HFFc6 (cell line): ENCODE data around the gene DDOST. TPM values are rescaled to one million over a fixed set of nuclear protein-coding genes. Genes with fewer than 3 reads are reported as not detected.

Experiments used
- DNase-seq: peaks from one replicate; pipeline ENCODE4 v3.0.0-alpha.2; 2018
- H3K27ac Mint-ChIP-seq: 2 replicates; pipeline ENCODE4 v1.8.0; 2020; ENCODE audit warnings: mild to moderate bottlenecking, mixed read lengths
- H3K27me3 Mint-ChIP-seq: 2 replicates; pipeline ENCODE4 v1.8.0; 2021; ENCODE audit warnings: mild to moderate bottlenecking, moderate library complexity, mixed read lengths; ENCODE audit not compliant: insufficient read depth
- H3K36me3 Mint-ChIP-seq: 2 replicates; pipeline ENCODE4 v1.8.0; 2021; ENCODE audit warnings: low read depth, mixed read lengths
- H3K4me1 Mint-ChIP-seq: 2 replicates; pipeline ENCODE4 v1.8.0; 2020; ENCODE audit warnings: low read depth, mixed read lengths
- H3K4me3 Mint-ChIP-seq: 2 replicates; pipeline ENCODE4 v1.8.0; 2020; ENCODE audit warnings: mild to moderate bottlenecking, moderate library complexity, mixed read lengths
- H3K9me3 Mint-ChIP-seq: 2 replicates; pipeline ENCODE4 v1.8.0; 2020; ENCODE audit warnings: mild to moderate bottlenecking, mixed read lengths
- CTCF ChIP-seq: fragments of 200-600 bp; sonication (generic); IDR thresholded peaks from 2 replicates; pipeline ENCODE4 v1.5.0; 2021; ENCODE audit warnings: antibody characterized with exemption, mild to moderate bottlenecking
- total RNA-seq, 6 experiments: library from RNA; stranded (reverse); fragmentation: NEBNext Ultra II Directional; extraction: Animal tissue kit (Norgen Biotek cat#: 25700); gene quantifications; 2 replicates in 1 of 6; 3 replicates in 5 of 6; pipeline ENCODE4 v1.2.3, GENCODE V29; 2021

The DDOST gene
- total RNA-seq, 6 experiments from 2014 or later: 266 to 291 (median 281) TPM

GRCh38 chr1:20702416-20702815, 41.2 kb upstream of the DDOST start:
- Mint-ChIP-seq H3K36me3 (peaks cover 16% of the 10 kb centered on the region; the same call in 1 of the 2 replicates), H3K9me3 (no peaks in the 10 kb centered on the region), H3K27ac (no peak overlapping the region), H3K4me3 (no peak overlapping the region), H3K27me3 (peaks cover 5% of the 10 kb centered on the region), H3K4me1 (peaks cover 32% of the 10 kb centered on the region)
- DNase-seq: peak; percentile 20
- peak; percentile 69 for TF ChIP-seq CTCF

GRCh38 chr1:20701847-20702246, 40.7 kb upstream of the DDOST start:
- no peaks in the 10 kb centered on the region for H3K9me3 Mint-ChIP-seq
- peaks cover 11% of the 10 kb centered on the region; the same call in 1 of the 2 replicates for H3K36me3 Mint-ChIP-seq
- no peak overlapping the region for H3K4me3 Mint-ChIP-seq
- no peak for DNase-seq
- TF ChIP-seq CTCF: no peak
- peaks cover 33% of the 10 kb centered on the region for H3K4me1 Mint-ChIP-seq
- no peak overlapping the region for H3K27ac Mint-ChIP-seq
- peaks cover 5% of the 10 kb centered on the region; the same call in 1 of the 2 replicates for H3K27me3 Mint-ChIP-seq

- Mint-ChIP-seq H3K9me3 (no peaks in the 10 kb centered on the region), H3K4me1 (peaks cover 35% of the 10 kb centered on the region), H3K27ac (no peak overlapping the region), H3K36me3 (peaks cover 11% of the 10 kb centered on the region; the same call in 1 of the 2 replicates), H3K27me3 (peaks cover 5% of the 10 kb centered on the region; the same call in 1 of the 2 replicates), H3K4me3 (no peak overlapping the region)
- no peak for DNase-seq
- no peak for TF ChIP-seq CTCF
These were observed 40.3 kb upstream of the DDOST start for GRCh38 chr1:20701446-20701845.

- no peak overlapping the region for H3K4me3 Mint-ChIP-seq
- peaks cover 42% of the 10 kb centered on the region for H3K4me1 Mint-ChIP-seq
- DNase-seq: no peak
- H3K9me3 Mint-ChIP-seq: no peaks in the 10 kb centered on the region
- H3K27me3 Mint-ChIP-seq: peaks cover 5% of the 10 kb centered on the region
- H3K36me3 Mint-ChIP-seq: peaks cover 11% of the 10 kb centered on the region; the same call in 1 of the 2 replicates
- no peak overlapping the region for H3K27ac Mint-ChIP-seq
- no peak for TF ChIP-seq CTCF
These were observed 39.6 kb upstream of the DDOST start for GRCh38 chr1:20700636-20701215.

GRCh38 chr1:20699558-20699957, 38.4 kb upstream of the DDOST start:
- DNase-seq: no peak
- peaks cover 11% of the 10 kb centered on the region; the same call in 1 of the 2 replicates for H3K36me3 Mint-ChIP-seq
- peaks cover 5% of the 10 kb centered on the region for H3K27me3 Mint-ChIP-seq
- TF ChIP-seq CTCF: no peak
- no peak overlapping the region for H3K27ac Mint-ChIP-seq
- no peaks in the 10 kb centered on the region for H3K9me3 Mint-ChIP-seq
- no peak overlapping the region for H3K4me3 Mint-ChIP-seq
- H3K4me1 Mint-ChIP-seq: peaks cover 44% of the 10 kb centered on the region
